ENCODE measurements around the gene CAMKV. TPM values are rescaled to one million over a fixed set of nuclear protein-coding genes. Genes with fewer than 3 reads are reported as not detected.

The CAMKV gene
- total RNA-seq, 1 donor from 2014 or later = not detected

DNA sequence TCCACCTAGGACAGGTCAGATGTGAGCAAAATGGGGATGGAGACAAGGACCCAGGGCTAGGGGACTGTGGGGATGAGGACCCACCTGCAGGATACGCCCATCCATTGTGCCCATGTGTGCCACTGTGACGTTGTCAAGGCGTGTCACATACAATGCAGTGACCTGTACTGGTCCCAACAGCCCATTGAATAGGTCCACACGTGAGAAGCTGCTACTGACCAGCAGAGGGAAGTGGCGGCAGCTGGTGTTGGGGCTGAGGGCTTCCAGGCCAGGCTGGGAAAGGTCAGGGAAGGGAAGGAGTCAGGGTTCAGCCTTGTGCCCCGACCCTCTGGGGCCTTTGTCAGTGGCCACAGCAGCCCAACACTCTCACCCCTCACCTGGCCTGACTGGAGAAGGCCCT is 29.3 kb upstream of the CAMKV start:
- no peak for DNase-seq (ENCODE audit: low read depth)

DNA sequence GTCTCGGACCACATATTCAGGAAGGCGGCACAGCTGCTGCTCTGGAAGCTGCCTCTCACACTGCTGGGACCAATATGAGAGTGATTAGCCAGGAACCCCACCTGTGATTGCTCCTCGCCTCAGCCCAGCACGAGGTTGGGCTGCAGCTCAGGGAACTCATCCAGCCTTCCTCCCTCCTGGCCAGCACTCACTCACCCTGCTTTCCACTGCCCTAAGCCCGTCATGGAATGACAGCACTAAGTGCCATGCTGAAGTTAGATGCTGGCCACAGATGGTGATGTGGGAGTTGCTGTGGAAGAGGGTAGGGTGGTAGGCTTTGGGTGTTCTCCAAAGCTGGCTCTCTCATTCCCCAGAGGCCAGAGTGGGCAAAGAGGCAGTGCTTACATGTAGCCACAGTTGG is 26.6 kb upstream of the CAMKV start:
- no peak for DNase-seq (ENCODE audit: low read depth)

DNA sequence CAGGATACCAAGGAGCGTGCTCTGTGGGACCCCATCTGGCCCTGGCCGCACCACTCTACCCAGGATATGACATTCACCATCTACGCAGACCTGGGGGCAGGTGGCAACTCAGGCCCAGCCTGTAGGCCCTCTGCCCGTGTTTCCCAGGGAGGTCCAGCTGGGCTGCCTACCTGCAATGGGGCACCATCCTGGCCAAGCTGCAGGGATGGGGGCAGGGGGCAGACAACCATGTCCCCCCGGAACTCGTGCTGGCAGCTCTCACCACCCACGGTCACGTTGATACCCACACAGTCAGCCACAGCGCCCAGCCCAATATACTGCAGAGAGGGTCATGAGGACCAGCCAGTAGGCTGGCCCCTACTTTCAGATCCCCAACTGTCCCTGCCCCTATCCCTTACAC is 26.1 kb upstream of the CAMKV start:
- no peak for DNase-seq (ENCODE audit: low read depth)

DNA sequence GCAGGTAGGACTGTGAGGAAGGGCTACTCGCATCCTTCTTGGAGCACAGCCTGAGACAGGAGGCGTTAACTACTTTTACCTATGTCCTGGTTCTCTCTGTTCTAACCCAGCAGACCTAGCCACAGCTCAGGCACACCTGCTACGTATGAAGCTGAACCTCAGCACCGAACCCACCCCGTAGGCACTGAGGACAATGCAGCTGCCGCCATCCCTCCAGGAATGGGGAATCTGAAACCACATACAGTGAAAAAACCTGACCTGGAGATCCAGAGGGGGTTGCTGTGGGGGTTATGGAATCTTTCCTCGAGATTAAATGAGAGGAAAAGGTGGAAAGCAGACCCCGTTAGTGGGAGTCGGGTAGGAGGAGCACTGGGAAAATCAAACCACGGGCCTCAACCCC is 19.6 kb upstream of the CAMKV start:
- DNase-seq (ENCODE audit: low read depth) = peak; percentile 53

DNA sequence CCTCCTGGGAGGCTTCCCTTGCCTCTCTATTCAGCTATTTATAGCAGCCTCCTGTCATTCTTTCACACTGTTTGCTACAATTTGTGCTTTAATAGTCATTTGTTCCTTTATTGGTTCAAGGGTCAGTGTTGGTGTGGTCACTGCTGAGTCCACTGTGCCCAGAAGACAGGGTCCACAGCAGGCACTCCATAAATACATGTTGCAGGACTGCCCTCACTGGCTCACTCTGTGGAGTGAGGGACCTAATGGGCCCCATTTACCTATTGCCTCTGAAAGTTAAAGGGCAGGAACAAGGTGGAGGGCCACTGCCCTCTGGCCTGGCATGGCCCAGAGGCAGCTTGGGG is 17.2 kb upstream of the CAMKV start:
- no peak for DNase-seq (ENCODE audit: low read depth)

DNA sequence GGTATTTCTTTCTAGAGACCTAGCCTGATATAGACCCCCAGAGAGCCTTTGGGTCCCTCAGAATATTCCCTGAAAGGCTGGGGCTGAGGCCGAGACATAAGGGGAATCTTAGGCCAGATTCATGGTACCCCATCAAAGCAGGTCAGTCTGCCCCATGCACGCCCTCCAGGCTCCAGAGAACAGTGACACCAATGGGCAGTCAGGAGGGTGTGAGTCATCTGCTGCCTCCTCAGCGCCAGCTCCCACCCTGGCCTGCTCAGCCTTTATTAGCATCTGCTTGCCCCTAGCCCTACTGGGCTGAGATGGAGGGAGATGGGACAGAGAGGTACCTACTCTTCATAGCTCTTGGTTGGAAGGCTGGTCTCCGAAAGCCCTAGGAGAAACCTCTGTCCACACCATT is 14.3 kb upstream of the CAMKV start:
- DNase-seq (ENCODE audit: low read depth) = no peak

DNA sequence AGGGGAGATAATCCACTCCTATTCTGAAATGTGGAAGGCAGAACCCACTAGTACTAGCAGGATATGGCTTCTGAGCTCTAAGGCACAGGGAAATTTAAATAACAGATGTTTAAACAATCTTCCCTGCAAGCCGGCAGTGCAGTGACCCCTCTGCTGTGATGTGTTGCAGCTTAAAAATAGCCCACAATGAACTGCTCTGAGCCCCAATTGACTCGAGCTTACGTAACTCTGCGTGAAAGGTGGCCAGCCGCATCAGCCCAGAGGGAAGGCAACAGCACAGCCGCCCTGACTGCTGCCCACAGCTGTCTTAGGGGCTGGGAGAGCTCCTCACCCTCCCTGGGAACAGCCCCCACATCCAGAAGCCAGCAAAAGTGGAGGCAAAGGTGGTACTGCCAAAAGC is 12.5 kb upstream of the CAMKV start:
- DNase-seq (ENCODE audit: low read depth) = peak; percentile 45

DNA sequence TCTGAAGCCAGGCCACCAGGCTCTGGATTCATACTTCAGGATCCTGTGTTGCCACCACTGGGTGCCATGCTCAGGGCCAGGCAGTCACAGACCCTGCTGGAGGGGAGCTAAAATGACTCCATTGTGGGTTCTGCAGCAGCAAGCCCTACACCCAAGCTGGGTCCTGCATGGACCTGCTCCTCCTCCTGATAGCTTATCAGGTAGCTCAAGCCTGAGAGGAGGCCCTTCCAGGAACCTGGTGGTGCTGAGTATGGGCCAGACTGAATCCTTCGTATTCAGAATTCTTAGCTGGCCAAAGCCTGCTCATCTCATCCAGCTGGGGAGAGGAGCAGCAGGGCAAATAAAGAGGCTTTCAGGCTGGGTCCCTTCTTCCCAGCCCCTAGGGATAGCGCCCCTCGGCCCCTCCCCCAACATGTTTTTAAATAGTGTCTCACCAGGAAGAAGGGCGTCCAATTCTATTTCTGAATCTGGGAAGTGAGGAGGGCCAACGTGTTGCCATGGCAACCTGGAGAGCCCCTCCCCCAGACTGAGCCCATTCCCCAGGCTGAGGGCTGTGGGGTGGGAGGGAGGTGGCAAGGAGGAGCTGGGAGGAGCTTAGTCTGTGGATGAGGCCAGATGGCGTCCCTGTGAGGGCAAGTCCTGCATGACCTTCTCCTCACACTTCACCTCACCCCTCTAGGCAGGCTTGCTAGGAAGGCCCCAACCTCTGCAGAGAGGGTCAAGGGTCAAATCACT is 11.0 kb upstream of the CAMKV start:
- no peak for DNase-seq (ENCODE audit: low read depth)

DNA sequence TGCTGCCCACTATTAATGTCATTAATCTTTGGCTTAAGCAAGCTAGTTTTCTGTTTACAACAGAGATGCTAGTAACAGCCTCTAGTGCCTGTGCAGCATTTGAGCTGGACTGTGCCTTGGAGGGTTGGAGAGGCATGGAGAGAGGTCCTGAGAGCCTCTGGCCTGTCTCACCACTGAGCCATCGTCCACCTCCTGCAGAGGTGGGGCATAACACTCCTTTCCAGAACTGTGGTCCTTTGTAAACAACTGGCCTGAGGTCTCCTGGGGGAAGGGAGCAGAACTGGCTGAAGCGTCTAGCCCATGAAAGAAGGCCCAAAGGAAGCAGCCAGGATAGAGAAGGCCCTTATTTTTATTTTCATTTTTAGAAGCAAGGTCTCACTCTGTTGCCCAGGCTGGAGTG is 10.0 kb upstream of the CAMKV start:
- no peak for DNase-seq (ENCODE audit: low read depth)

DNA sequence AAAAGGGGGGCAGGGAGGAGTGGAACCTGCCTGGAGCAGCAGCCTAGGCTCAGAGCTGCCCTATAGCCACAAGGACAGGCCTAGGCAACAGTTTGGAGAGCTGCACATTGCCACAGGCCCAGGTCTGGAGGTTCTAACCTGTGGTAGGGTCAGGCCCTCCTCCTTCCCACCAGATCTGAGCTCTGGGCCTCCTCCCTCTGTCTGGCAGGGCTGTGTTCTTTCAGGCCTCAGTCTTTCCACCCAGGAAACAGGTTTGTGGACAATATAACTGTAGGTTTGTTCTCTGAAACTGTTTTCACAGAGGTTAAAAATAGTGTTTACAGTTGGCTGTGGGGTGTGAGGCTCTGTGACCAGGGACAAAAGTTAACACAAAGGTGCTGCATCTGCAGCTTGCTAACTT is 9.0 kb upstream of the CAMKV start:
- DNase-seq (ENCODE audit: low read depth) = no peak

DNA sequence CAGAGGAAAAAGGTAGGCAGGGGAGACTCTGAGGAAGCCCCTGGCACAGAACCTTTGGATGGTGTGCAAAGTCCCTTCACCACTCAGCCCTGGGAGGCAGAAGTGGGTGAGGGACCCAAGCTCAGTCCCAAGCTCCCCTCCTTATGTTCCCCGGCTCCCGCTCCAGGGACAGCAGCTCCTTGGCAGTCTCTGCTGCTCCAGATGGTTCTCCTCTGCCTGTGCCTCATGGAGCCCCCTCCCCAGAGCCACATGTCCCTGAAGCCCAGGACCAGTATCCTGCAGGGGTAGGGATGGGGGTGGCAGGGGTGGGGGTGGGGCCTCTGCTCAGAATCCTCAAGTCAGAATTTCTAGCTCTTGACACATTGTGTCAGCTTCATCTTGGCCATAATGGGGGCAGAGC is 8.0 kb upstream of the CAMKV start:
- DNase-seq (ENCODE audit: low read depth) = no peak

DNA sequence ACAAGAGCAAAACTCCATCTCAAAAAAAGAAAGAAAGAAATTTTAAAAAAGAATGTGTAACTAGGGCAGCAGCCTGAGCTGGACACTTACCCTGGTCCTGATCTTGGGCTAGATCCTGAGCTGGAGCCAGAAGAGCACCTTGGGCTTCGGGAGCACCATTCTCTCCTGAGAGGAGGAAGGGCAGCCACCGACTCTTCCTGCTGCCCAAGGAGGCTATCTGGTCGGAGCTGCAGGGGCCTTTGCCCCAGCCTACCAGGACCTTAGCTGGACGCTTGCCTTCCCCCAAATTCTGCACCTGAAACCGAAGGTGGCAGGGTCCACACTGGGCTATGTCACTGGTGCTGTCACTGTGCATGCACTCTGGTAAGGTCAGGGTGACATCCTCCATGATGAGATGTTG is 6.9 kb upstream of the CAMKV start:
- DNase-seq (ENCODE audit: low read depth) = no peak

DNA sequence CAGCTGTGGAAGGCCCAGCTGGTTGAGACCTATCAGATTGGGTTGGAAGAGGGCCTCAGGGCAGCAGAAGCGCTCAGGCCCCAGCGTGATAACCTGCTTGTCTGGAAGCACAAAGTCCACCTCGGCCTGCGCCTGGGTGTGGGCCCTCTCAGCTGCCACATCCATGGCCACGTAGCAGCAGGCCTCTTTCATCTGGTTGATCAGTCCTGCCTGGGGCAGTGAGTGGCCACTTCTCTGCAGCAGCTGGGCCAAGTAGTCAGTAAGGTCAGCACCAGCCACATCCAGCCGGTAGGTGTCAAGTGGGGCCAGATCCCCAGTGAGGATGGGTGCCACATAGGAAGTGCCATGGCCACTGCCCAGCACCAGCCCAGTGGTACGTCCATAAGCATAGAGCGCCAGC is 3.9 kb upstream of the CAMKV start:
- no peak for DNase-seq (ENCODE audit: low read depth)

DNA sequence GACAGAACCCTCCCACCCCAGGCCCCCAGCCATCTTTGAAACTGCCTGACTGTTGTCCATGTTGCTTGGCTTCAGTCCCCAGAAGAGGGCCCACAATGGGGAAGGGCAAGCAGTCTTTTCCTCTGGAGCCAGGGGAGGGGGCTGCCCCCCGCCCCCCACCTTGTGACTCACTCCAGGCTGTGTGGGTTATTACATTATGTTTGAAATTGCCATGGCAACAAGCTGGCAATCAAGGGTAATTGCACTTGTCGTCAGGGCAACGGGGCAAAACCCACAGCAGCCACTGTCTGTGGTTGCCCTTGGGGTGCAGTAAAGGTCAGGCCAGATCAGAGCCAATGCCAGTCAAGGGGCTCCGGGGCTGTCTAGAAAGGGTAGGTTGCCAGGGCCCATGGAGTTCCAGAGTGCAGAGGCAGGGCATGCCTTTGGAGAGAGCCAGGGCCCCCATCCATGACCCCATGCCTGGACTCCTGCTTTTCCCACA is 3.1 kb upstream of the CAMKV start:
- no peak for DNase-seq (ENCODE audit: low read depth)

DNA sequence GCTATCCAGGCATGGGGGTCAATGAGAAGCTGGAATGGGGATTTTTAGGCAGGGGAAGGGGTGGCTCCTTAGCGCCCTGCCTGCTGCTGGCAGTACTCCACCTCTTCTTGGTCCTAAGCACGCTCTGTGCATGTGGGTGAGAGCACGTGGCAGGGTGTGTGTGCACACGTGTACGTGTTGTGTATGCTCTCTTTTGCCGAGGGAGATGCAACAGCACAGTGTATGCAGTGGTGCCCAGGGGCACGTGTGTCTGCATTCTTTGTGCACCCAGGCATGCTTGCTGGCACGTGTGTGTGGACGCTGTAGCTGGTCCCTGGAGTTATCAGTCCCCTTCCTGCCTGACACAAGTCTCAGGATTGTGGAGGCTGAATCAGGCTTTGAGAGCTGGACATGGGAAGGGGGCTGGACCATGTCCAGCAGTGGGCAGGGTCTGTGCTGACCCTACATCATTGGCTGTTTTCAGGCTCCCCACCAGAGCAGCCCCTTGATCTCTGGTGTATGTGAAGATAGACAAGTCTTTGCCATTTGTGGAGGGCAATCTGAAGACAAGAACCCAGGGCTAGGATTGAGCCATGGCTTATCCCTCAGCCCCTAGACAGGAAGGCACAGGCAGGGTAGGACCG is 1.9 kb upstream of the CAMKV start:
- no peak for DNase-seq (ENCODE audit: low read depth)

DNA sequence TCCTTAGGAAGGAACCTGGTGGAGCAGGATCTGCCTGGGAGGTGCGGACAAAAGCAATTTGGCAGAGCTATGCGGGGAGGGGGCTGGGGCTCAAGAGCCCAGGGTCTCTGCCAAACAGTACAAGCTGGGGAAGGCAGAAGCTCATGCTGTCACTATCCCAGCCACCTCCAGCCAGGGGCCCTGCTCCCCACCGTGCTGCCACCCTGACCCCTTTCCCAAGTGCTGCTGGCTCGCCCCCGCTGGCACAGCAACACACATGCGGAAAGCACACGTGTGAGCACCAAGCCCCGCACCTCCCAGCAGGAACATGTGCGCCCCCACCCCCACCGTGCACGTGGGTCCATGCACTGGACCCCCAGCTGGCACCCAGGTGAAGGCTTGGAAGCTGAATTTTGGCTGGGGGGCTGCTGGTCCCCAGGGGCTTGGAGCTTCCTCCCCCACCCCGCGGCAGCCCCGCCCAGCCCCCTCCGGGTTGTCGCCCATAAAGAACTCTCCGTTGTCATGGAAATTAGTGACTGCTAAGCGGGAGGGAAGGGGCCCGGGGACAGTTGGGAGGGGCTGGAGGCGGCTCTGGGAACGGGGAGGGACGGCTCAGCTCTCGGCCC is 742 bp downstream of the CAMKV start:
- no peak for DNase-seq (ENCODE audit: low read depth)

DNA sequence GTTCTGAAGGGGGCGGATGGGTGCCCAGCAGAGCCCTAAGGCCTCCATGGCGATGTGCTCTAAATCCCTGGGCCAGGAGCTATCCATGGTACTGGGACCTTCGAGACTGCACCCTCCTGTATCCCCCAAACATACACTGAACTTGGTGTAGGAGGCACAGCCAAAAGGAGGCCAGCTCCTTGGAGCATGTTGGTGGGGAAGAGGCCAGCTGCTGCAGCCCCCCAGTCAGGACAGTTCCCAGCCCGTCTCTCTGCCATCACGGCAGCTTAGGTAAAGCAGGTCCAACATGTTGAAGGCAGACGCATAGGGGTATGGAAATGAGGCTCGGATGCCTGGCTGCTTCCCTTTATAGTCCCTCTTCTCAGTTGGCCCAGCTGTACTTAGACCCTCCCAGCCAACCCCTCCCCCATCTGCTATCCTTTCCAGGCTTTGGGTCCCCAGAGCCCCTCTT is 1.8 kb downstream of the CAMKV start:
- DNase-seq (ENCODE audit: low read depth) = peak; percentile 66

DNA sequence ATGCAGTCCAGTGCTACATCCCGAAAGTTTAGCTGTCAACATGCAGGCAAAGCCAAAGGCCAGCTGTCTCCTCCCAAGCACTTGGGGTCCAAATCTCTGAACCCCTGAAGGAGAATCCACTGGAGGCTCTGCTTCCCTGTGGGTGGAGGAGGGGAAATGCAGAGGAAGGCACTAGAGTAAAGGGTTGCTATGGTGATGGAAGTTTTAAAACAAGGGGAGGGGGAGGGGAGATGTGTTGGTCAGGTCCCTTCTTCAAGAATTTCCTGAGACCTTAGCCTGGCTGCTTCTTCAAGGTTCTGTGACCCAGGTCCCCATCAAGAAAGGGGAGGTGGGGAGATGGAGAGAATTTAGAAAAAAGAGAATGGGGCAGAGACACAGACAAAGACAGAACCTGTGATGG is 2.3 kb downstream of the CAMKV start:
- no peak for DNase-seq (ENCODE audit: low read depth)

DNA sequence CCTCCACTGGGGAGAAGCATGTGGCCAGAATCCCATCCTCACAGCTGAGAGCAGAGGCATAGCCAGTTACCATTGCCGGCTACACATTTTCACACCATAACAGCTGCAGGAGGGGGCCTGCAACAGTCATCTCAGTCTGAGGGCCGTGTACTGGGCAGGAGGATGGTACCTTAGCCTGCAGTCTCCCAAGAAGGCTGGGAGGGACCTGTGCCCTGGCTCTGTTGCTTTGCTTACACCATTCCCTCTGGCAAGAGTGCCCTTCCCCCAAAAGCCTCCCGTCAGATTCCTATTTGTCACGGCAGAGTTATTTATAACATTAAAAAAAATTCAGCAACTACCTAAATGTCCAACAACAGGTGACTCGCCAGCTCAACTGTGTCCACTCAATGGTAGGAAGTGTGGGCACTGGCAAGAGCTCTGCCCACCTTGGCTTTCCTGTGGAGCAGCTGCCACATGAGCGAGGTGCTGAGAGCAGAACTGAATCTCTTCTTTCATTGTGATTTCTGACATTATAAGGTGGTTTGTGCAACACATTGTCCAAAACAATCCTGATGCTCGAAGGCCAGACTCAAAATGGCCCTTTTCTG is 4.4 kb downstream of the CAMKV start:
- peak; percentile 49 for DNase-seq (ENCODE audit: low read depth)

DNA sequence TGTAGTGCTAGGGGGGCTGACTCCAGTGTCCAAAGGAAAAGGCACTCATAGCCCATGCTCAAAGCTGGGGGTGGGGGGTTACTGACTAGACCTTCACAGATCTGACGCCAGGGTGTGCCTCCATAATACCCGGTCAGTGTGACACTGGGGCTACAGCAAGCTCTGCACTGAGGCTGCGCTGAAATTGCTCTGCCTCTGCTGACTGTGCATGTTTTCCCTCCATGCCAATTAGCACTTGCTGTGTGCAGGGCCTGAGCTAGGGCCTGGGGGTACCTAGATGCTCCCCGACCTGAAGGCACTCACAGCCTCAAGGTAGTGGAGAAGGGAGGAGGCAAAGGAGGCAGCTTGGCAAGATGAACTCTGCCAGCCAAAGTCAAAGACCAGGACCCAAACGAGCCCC is 5.2 kb downstream of the CAMKV start:
- DNase-seq (ENCODE audit: low read depth) = no peak

DNA sequence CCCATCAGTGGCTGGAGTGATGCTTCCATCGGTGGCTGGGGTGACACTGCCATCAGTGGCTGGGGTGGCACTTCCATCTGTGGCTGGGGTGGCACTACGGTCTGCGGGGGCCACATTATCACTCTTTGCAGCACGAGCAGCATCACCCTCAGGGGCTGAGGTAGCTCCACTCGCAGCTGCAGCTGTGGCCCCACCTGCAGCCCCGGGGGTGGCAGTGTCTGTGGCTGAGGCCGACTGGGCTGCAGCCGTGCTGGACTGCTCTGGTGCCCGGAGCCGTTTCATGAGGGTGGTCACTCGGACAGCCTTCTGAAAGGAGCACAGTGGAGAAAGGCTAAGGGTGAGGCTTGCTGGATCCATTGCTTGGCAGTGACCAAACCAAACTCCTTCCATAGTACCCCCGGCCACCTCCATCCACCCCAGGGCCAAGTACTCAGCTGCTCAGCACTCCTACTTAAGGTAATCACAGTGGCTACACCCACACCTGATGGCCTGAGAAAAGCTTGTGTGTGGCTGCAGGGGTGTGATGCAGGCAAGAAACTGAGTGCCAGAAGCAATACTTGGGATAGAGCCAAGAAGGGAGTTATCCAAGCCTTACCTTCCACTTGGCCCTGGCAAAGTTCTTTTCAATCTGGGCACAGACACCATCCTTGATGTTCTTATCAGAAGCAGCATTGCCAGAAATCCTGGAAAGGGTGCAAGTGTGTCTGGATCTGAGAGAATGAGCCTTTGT is 10.0 kb downstream of the CAMKV start:
- DNase-seq (ENCODE audit: low read depth) = no peak

All from myocyte (in vitro differentiated cells).